Kidney (tissue), 14 donors: ENCODE results near the gene ANKS1B. TPM values are rescaled to one million over a fixed set of nuclear protein-coding genes. Genes with fewer than 3 reads are reported as not detected.

Experiments used
- DNase-seq, 5 donors: peaks; one replicate each; pipeline ENCODE4 v3.0.0-alpha.2; 2013 to 2020
- FAIRE-seq: peaks from 2 replicates; lab custom pipeline; 2012; peaks lifted over from hg19 to GRCh38; lab: Jason Lieb, UNC
- H3K27ac ChIP-seq, 2 donors: one replicate each; pipeline ENCODE4 v1.7.0; 2013; ENCODE audit warnings: low read depth in 2 of 2, low read length in 2 of 2, inconsistent platforms in 1 of 2
- H3K27me3 ChIP-seq: one replicate; pipeline ENCODE4 v1.7.1; 2013; ENCODE audit warnings: low read length, inconsistent platforms; ENCODE audit not compliant: control insufficient read depth, insufficient read depth
- H3K36me3 ChIP-seq, 3 donors: one replicate each; pipeline versions ENCODE4 v1.7.0 to v1.7.1; 2013; ENCODE audit warnings: low read length in 3 of 3, control low read depth in 1 of 3, inconsistent platforms in 1 of 3; ENCODE audit not compliant: insufficient read depth in 3 of 3, control insufficient read depth in 2 of 3
- H3K4me1 ChIP-seq, 3 donors: one replicate each; pipeline versions ENCODE4 v1.7.0 to v1.7.1; 2013; ENCODE audit warnings: low read length in 3 of 3, inconsistent platforms in 1 of 3, low read depth in 1 of 3; ENCODE audit not compliant: control insufficient read depth in 2 of 3, insufficient read depth in 2 of 3
- H3K4me3 ChIP-seq, 3 donors: one replicate each; pipeline versions ENCODE4 v1.7.0 to v1.8.1; 2013; ENCODE audit warnings: low read length in 3 of 3, control low read depth in 1 of 3, inconsistent platforms in 1 of 3
- H3K9ac ChIP-seq, 3 donors: one replicate each; pipeline versions ENCODE4 v1.7.0 to v1.7.1; 2013; ENCODE audit warnings: low read length in 3 of 3, control low read depth in 1 of 3, inconsistent platforms in 1 of 3
- H3K9me3 ChIP-seq, 3 donors: one replicate each; pipeline versions ENCODE4 v1.7.0 to v1.7.1; 2013; ENCODE audit warnings: low read length in 3 of 3, control low read depth in 1 of 3, inconsistent platforms in 1 of 3; ENCODE audit not compliant: control insufficient read depth in 2 of 3, insufficient read depth in 1 of 3
- CTCF ChIP-seq: IDR thresholded peaks from 3 replicates; pipeline ENCODE4 v1.5.1; 2012; ENCODE audit warnings: mild to moderate bottlenecking, moderate library complexity, borderline replicate concordance; ENCODE audit not compliant: insufficient read depth; ENCODE audit errors: extremely low read depth
- intact Hi-C: fragments of 100-400 bp; cut with DNase I; formaldehyde crosslinking; loops from one replicate; pipeline ENCODE4 v1.11.1; 2022
- polyA plus RNA-seq: library from polyadenylated mRNA; stranded (reverse); fragments of 350-450 nt; fragmentation: Illumina TruSeq; extraction: RNeasy Lipid Tissue Mini Kit (QIAGEN cat#74804); gene quantifications from one replicate; pipeline ENCODE4 v1.2.3, GENCODE V29; 2014; ENCODE audit warnings: low read depth, low replicate concordance; ENCODE audit not compliant: insufficient read depth
- total RNA-seq: library from RNA; stranded (reverse); fragmentation: NEBNext Ultra II Directional; extraction: Animal tissue kit (Norgen Biotek cat#: 25700); gene quantifications from one replicate; pipeline ENCODE4 v1.2.1, GENCODE V29; 2021
- donor health status: control.
- donor health status: control.
- donor health status: control.
- donor health status: control.
- donor health status: control.
- donor health status: DM: yes; HTN: yes; CAD: no.
- donor health status: Normal renal cell carcinoma (clear cell type).

ANKS1B gene
- total and polyA plus RNA-seq, 2 donors from 2014 or later: 1.7 to 5.8 TPM

- no peaks in the 10 kb centered on the region for H3K36me3 ChIP-seq
- FAIRE-seq: no peak
- TF ChIP-seq CTCF: no peak
- H3K4me1 ChIP-seq: no peaks in the 10 kb centered on the region
- H3K27me3 ChIP-seq: no peaks in the 10 kb centered on the region
- H3K4me3 ChIP-seq: no peak overlapping the region
- no peaks in the 10 kb centered on the region for H3K9me3 ChIP-seq
- no peak overlapping the region for H3K27ac ChIP-seq
- H3K9ac ChIP-seq: no peak overlapping the region
- intact Hi-C loops: no loop called here
- DNase-seq: no peak
Observed at GRCh38 chr12:99649551-99649950, 335.2 kb downstream of the ANKS1B start.

GRCh38 chr12:99648183-99648582 is 336.6 kb downstream of the ANKS1B start:
- Histone ChIP-seq H3K27ac (no peak overlapping the region), H3K4me3 (no peak overlapping the region), H3K9ac (no peak overlapping the region), H3K4me1 (no peaks in the 10 kb centered on the region), H3K36me3 (no peaks in the 10 kb centered on the region), H3K9me3 (no peaks in the 10 kb centered on the region), H3K27me3 (no peaks in the 10 kb centered on the region)
- DNase-seq (no peak), FAIRE-seq (no peak)
- intact Hi-C loops: no loop called here
- no peak for TF ChIP-seq CTCF

- no peak within 1 kb of the TSS for H3K27ac ChIP-seq
- H3K9ac ChIP-seq: no peak within 1 kb of the TSS
- H3K36me3 ChIP-seq: no peaks in the 10 kb centered on the region
- FAIRE-seq: no peak
- intact Hi-C loops: no loop called here
- DNase-seq: no peak
- H3K27me3 ChIP-seq: no peaks in the 10 kb centered on the region
- no peaks in the 10 kb centered on the region for H3K9me3 ChIP-seq
- H3K4me3 ChIP-seq: no peak within 1 kb of the TSS
- no peaks in the 10 kb centered on the region for H3K4me1 ChIP-seq
- TF ChIP-seq CTCF: no peak
Observed at GRCh38 chr12:99647453-99647852, 337.3 kb downstream of the ANKS1B start, which contains the start of gene GARIN6. Gene GARIN6 (plus strand): TSS chr12:99647753. CDS start chr12:99648175, 422 bp downstream.

- no peaks in the 10 kb centered on the region for H3K36me3 ChIP-seq
- no peak overlapping the region for H3K4me3 ChIP-seq
- no peaks in the 10 kb centered on the region for H3K9me3 ChIP-seq
- H3K4me1 ChIP-seq: no peaks in the 10 kb centered on the region
- no peak for TF ChIP-seq CTCF
- no peak overlapping the region for H3K9ac ChIP-seq
- H3K27ac ChIP-seq: no peak overlapping the region
- H3K27me3 ChIP-seq: no peaks in the 10 kb centered on the region
- intact Hi-C loops: no loop called here
- DNase-seq (no peak), FAIRE-seq (no peak)
Observed at GRCh38 chr12:99644629-99645028, 340.1 kb downstream of the ANKS1B start.
